Epithelial cell of esophagus (primary cell): ENCODE results near the gene NKIRAS1.
"Not testable (repeated sequence)": the region's sequence is repeated elsewhere in the genome, so short reads cannot be mapped to it uniquely, and the experiment has no call there.

Source experiments
- DNase-seq: peaks from one replicate; pipeline ENCODE4 v3.0.0; 2010; ENCODE audit warnings: low read depth
- H3K4me3 ChIP-seq: 2 replicates; pipeline ENCODE4 v1.5.1; 2011; ENCODE audit warnings: mild to moderate bottlenecking, low read length, control low read depth
- TF ChIP-seq, protein P1 (sequence below): IDR thresholded peaks from 2 replicates; pipeline ENCODE4 v1.5.1; 2011; ENCODE audit warnings: low read depth, mild to moderate bottlenecking, low read length, control low read depth, inconsistent platforms; ENCODE audit not compliant: insufficient read depth; ENCODE audit errors: missing control alignments

NKIRAS1 gene

DNA sequence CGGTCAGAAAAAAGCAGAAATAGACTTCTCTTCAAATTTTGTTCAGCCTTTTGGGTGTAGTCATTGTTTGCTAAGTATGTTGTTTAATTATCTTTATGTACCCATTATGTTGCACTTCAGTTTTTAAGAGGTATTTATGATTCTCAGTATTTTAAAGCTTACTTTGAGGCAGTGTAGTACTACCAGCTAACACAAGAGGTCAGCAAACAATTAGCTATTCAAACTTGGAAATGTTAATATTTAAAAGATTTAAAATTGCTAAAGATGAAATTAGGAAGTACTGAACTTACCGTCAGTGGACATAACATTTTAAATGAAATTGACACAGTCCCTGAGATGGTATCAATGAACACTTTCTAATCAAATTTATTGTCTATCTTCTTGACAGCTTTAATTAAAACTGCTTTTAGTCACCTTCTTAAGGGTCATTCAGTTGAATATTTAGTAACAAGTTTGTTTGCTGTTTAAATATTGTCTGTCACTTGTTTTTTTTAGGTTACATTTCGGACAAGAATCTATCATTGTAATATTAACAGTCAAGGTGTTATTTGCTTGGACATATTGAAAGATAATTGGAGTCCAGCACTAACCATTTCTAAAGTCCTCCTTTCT is 28.1 kb downstream of the NKIRAS1 start:
- H3K4me3 ChIP-seq, result no peak overlapping the region
- TF ChIP-seq, protein P1, sequence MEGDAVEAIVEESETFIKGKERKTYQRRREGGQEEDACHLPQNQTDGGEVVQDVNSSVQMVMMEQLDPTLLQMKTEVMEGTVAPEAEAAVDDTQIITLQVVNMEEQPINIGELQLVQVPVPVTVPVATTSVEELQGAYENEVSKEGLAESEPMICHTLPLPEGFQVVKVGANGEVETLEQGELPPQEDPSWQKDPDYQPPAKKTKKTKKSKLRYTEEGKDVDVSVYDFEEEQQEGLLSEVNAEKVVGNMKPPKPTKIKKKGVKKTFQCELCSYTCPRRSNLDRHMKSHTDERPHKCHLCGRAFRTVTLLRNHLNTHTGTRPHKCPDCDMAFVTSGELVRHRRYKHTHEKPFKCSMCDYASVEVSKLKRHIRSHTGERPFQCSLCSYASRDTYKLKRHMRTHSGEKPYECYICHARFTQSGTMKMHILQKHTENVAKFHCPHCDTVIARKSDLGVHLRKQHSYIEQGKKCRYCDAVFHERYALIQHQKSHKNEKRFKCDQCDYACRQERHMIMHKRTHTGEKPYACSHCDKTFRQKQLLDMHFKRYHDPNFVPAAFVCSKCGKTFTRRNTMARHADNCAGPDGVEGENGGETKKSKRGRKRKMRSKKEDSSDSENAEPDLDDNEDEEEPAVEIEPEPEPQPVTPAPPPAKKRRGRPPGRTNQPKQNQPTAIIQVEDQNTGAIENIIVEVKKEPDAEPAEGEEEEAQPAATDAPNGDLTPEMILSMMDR, result peak; percentile 62
- DNase-seq, result peak; percentile 46

DNA sequence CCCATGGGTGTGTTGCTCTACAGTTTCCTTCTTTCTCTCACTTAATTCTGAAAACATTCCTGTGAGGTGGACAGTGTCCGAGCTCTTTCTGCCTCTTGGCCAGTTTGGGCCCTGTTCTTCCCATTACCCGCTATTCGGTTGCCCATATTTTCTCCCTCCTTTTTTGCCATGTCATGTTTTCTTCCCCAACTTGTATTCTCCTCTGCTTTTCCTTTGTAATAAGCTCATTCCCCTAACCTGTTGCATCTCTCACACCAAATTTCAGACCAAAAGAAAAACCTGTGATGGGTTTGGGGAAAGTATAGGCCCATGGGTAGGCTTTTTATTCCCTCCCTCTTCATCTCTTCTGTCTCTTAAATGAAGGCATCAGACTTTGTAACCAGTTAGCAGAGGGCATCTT is 30.5 kb downstream of the NKIRAS1 start:
- TF ChIP-seq, protein P1, result no peak
- DNase-seq, result no peak
- no peak overlapping the region for H3K4me3 ChIP-seq

DNA sequence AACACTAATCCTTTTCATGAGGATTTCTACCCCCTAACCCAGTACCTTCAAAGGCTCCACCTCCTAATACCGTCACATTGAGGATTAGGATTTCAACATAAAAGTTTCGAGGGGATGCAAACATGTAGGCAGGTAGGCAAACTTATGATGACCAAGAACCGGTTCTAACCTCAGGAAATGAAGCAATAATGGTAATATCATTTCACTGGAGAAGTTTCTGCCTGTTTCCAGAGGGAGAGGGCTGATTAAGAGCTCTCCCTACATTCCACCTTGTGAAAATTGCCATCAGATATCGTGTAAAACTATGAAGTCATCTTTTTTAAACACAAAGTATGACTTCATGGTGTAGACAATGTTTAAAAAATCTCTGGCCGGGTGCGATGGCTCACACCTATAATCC is 31.6 kb downstream of the NKIRAS1 start:
- TF ChIP-seq, protein P1, result no peak
- peak; percentile 93 for DNase-seq
- H3K4me3 ChIP-seq, result no peak overlapping the region

DNA sequence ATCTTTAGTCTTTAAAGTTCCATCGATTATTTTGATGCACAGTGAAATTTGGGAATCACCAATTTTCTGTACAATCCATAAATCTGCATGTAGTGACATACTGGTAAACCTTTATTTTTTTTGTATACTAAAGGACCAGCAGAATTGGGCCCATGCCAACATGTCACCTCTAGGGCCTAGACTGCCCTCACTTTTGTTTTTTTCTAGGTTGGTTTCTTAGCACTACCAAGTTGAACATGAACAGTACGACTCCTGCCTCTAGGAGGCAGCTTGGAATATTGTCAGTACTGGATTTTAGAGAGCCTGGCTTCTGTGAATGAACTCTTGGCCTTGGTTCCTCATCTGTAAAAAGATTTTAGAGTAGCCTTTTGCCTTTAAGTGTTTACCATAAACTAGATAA is 32.3 kb downstream of the NKIRAS1 start:
- peak; percentile 32 for DNase-seq
- TF ChIP-seq, protein P1, result peak; percentile 32
- H3K4me3 ChIP-seq, result no peak overlapping the region

DNA sequence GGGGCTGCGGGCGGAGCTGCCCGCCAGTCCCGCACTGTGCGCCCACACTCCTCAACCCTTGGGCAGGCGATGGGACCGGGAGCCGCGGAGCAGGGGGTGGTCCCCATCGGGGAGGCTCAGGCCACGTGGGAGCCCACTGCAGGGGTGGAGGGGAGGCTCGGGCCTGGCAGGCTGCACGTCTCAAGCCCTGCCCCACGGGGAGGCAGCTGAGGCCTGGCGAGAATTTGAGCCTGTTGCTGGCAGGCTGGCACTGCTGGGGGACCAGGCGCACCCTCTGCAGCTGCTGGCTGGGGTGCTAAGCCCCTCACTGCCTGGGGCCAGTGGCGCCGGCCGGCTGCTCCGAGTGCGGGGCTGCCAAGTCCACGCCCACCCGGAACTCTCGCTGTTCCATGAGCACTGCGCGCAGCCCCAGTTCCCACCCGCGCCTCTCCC is 34.3 kb downstream of the NKIRAS1 start:
- H3K4me3 ChIP-seq, result no peak overlapping the region
- no peak for DNase-seq
- TF ChIP-seq, protein P1, result no peak

DNA sequence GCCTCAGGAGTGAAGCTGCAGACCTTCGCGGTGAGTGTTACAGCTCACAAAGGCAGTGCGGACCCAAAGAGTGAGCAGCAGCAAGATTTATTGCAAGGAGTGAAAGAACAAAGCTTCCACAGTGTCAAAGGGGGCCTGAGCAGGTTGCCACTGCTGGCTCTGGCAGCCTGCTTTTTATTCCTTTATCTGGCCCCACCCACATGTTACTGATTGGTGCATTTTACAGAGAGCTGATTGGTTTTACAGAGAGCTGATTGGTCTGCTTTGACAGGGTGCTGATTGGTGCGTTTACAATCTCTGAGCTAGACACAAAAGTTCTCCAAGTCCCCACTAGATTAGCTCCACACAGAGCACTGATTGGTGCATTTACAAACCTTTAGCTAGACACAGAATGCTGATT is 34.8 kb downstream of the NKIRAS1 start:
- not testable (repeated sequence) for DNase-seq

DNA sequence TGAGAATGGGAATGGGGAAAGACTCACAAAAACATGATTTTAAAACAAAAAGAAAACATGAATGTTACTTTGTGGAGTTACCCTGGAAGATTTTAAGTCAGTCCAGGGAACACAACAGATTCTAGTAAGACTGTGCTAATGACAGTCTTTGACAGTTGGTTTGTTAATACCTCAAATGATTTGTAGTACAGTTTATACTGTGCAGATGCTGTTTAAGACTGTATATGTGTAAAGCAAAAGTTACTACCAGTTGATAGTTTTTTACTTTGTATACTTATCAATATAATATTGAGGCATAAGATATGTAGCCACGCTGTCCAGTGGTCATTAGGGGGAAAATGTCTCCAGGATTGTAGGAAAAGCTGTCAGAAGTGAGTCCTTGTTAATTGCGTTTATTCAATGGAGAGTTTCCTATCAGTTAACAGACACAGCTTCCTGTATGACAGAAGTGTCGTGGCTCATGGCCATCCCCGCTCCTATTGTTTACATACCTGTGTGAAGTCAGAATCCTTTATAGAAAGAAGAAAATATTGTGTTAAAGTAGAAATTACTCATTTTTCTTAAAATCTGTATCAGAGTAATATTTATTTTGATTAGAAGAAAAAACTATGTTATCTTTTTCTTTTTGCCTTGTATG is 36.0 kb downstream of the NKIRAS1 start:
- TF ChIP-seq, protein P1, result no peak
- no peak for DNase-seq
- no peak overlapping the region for H3K4me3 ChIP-seq

More for the DNA sequence above, 34.8 kb downstream of the NKIRAS1 start:
- not testable (repeated sequence) for H3K4me3 ChIP-seq
